HG02678 (cell line): ENCODE measurements around the gene PTPRN2.

Experiments
- ATAC-seq: cut with Tn5 transposase; IDR thresholded peaks from one replicate; pipeline ENCODE4 v1.9.1; 2021; ENCODE audit warnings: mild to moderate bottlenecking, moderate library complexity; ENCODE audit not compliant: unreplicated experiment

The PTPRN2 gene

GRCh38 chr7:158029509-158029908, 558.1 kb downstream of the PTPRN2 start:
- ATAC-seq = no peak

- ATAC-seq = no peak
These were observed 558.7 kb downstream of the PTPRN2 start for GRCh38 chr7:158028971-158029370.

- no peak for ATAC-seq
These were observed 559.2 kb downstream of the PTPRN2 start for GRCh38 chr7:158028290-158028941.

- no peak for ATAC-seq
These were observed 560.0 kb downstream of the PTPRN2 start for GRCh38 chr7:158027646-158028045.

GRCh38 chr7:158026636-158027265, 560.9 kb downstream of the PTPRN2 start:
- no peak for ATAC-seq

- no peak for ATAC-seq
These were observed 561.7 kb downstream of the PTPRN2 start for GRCh38 chr7:158025686-158026600.

- ATAC-seq = no peak
These were observed 562.7 kb downstream of the PTPRN2 start for GRCh38 chr7:158024881-158025280.

GRCh38 chr7:158024351-158024715, 563.3 kb downstream of the PTPRN2 start:
- no peak for ATAC-seq

- ATAC-seq = no peak
These were observed 563.8 kb downstream of the PTPRN2 start for GRCh38 chr7:158023681-158024350.

GRCh38 chr7:158023157-158023556, 564.5 kb downstream of the PTPRN2 start:
- no peak for ATAC-seq

GRCh38 chr7:158022601-158023000, 565.0 kb downstream of the PTPRN2 start:
- no peak for ATAC-seq

GRCh38 chr7:158021836-158022235, 565.8 kb downstream of the PTPRN2 start:
- no peak for ATAC-seq

GRCh38 chr7:158020706-158021095, 566.9 kb downstream of the PTPRN2 start:
- no peak for ATAC-seq

- no peak for ATAC-seq
These were observed 567.6 kb downstream of the PTPRN2 start for GRCh38 chr7:158019726-158020705.

- ATAC-seq = no peak
These were observed 568.5 kb downstream of the PTPRN2 start for GRCh38 chr7:158018971-158019645.

- ATAC-seq = no peak
These were observed 569.4 kb downstream of the PTPRN2 start for GRCh38 chr7:158018098-158018762.

GRCh38 chr7:158017111-158018097, 570.2 kb downstream of the PTPRN2 start:
- ATAC-seq = no peak
